ENCODE results near the gene DMBT1. TPM values are rescaled to one million over a fixed set of nuclear protein-coding genes. Genes with fewer than 3 reads are reported as not detected.

DMBT1 gene
- total and polyA plus RNA-seq, 4 donors = 0.03 TPM; not detected in 3

GRCh38 chr10:122657255-122657654, 96.7 kb downstream of the DMBT1 start:
- WGBS = 67% methylated on average over 4 of the region's 4 CpGs
- Histone ChIP-seq H3K4me3 (ENCODE audit: low read depth in 1 of 3, low read length in 3 of 3) (no peak overlapping the region), H3K27me3 (ENCODE audit: control insufficient read depth in 4 of 4, insufficient read depth in 4 of 4, low read length in 3 of 4) (peaks cover 0 to 8% (median 0%) of the 10 kb centered on the region in 4 donors), H3K9me3 (ENCODE audit: control insufficient read depth in 4 of 4, low read length in 3 of 4) (no peaks in the 10 kb centered on the region), H3K27ac (ENCODE audit: low read depth in 1 of 2, low read length in 2 of 2) (no peak overlapping the region), H3K4me1 (ENCODE audit: control insufficient read depth in 4 of 4, insufficient read depth in 4 of 4, low read length in 3 of 4) (no peaks in the 10 kb centered on the region), H3K36me3 (ENCODE audit: control insufficient read depth in 4 of 4, insufficient read depth in 3 of 4, low read depth in 1 of 4, low read length in 3 of 4) (no peaks in the 10 kb centered on the region), H3K9ac (ENCODE audit: low read depth in 1 of 2, low read length in 2 of 2) (no peak overlapping the region)
- no peak for TF ChIP-seq ZBTB33 (IDR thresholded peaks at IDR 0.05)
- TF ChIP-seq ATF3 (IDR thresholded peaks at IDR 0.05) = no peak
- no peak for TF ChIP-seq FOXA1 (IDR thresholded peaks at IDR 0.05)
- TF ChIP-seq RXRA (IDR thresholded peaks at IDR 0.05) = no peak
- TF ChIP-seq RAD21 (IDR thresholded peaks at IDR 0.05) = no peak
- no peak for TF ChIP-seq HNF4G (IDR thresholded peaks at IDR 0.05)
- TF ChIP-seq CTCF (IDR thresholded peaks at IDR 0.05; ENCODE audit: low read depth, low read length, missing input control) = no peak
- DNase-seq (ENCODE audit: low spot score) = no peak

- TF ChIP-seq REST (IDR thresholded peaks at IDR 0.05) = no peak
- TF ChIP-seq RXRA (IDR thresholded peaks at IDR 0.05) = no peak
- no peak for TF ChIP-seq ATF3 (IDR thresholded peaks at IDR 0.05)
- TF ChIP-seq HNF4G (IDR thresholded peaks at IDR 0.05) = no peak
- TF ChIP-seq MAX (IDR thresholded peaks at IDR 0.05) = no peak
- no peak for TF ChIP-seq JUND (IDR thresholded peaks at IDR 0.05)
- no peak for TF ChIP-seq GABPA (IDR thresholded peaks at IDR 0.05 in 1 of 2, conservative IDR thresholded peaks at IDR 0.05 in 1 of 2)
- no peak for TF ChIP-seq ZBTB33 (IDR thresholded peaks at IDR 0.05)
- no peak for TF ChIP-seq FOXA2 (IDR thresholded peaks at IDR 0.05)
- TF ChIP-seq CTCF (IDR thresholded peaks at IDR 0.05; ENCODE audit: low read depth, low read length, missing input control) = no peak
- DNase-seq (ENCODE audit: low spot score) = no peak
- H3K27ac ChIP-seq (ENCODE audit: low read depth in 1 of 2, low read length in 2 of 2) = no peak overlapping the region
- WGBS = 65% methylated on average over 3 of the region's 3 CpGs
- H3K9ac ChIP-seq (ENCODE audit: low read depth in 1 of 2, low read length in 2 of 2) = no peak overlapping the region
- no peak overlapping the region for H3K4me3 ChIP-seq (ENCODE audit: low read depth in 1 of 3, low read length in 3 of 3)
- H3K27me3 ChIP-seq (ENCODE audit: control insufficient read depth in 4 of 4, insufficient read depth in 4 of 4, low read length in 3 of 4) = peaks cover 0 to 5% (median 0%) of the 10 kb centered on the region in 4 donors
- no peaks in the 10 kb centered on the region for H3K4me1 ChIP-seq (ENCODE audit: control insufficient read depth in 4 of 4, insufficient read depth in 4 of 4, low read length in 3 of 4)
- no peaks in the 10 kb centered on the region for H3K9me3 ChIP-seq (ENCODE audit: control insufficient read depth in 4 of 4, low read length in 3 of 4)
- no peaks in the 10 kb centered on the region for H3K36me3 ChIP-seq (ENCODE audit: control insufficient read depth in 4 of 4, insufficient read depth in 3 of 4, low read depth in 1 of 4, low read length in 3 of 4)
These were observed 97.2 kb downstream of the DMBT1 start for GRCh38 chr10:122657729-122658128.

Data from liver (tissue), 9 donors.